T-helper 17 cell (primary cell): ENCODE results near the gene ZNF821. TPM values are rescaled to one million over a fixed set of nuclear protein-coding genes. Genes with fewer than 3 reads are reported as not detected.

Experiments used
- ATAC-seq: fragments of 150-1000 bp; cut with Tn5 transposase; 2 replicates; pipeline ENCODE4 v1.10.0; 2021; ENCODE audit warnings: mild to moderate bottlenecking, moderate library complexity
- DNase-seq, 3 donors: peaks; one replicate each; pipeline versions ENCODE4 v3.0.0 to v3.0.0-alpha.2; 2020 to 2021
- H3K9me3 ChIP-seq: one replicate; pipeline ENCODE4 v1.7.0; 2013; ENCODE audit warnings: low read length, mild to moderate bottlenecking; ENCODE audit not compliant: control insufficient read depth, poor library complexity, severe bottlenecking
- H3K27ac Mint-ChIP-seq: one replicate; pipeline ENCODE4 v1.8.0; 2022; ENCODE audit warnings: mild to moderate bottlenecking, moderate library complexity, mixed read lengths
- H3K27me3 Mint-ChIP-seq: one replicate; pipeline ENCODE4 v1.8.0; 2022; ENCODE audit warnings: mixed read lengths
- H3K36me3 Mint-ChIP-seq: one replicate; pipeline ENCODE4 v1.8.0; 2022; ENCODE audit warnings: low read depth, mixed read lengths
- H3K4me1 Mint-ChIP-seq: one replicate; pipeline ENCODE4 v1.8.0; 2022; ENCODE audit warnings: mild to moderate bottlenecking, mixed read lengths
- H3K4me3 Mint-ChIP-seq: one replicate; pipeline ENCODE4 v1.8.0; 2022; ENCODE audit warnings: mild to moderate bottlenecking, moderate library complexity, mixed read lengths
- total RNA-seq, 4 donors: library from RNA in 2 of 4; stranded (reverse) in 2 of 4; gene quantifications; one replicate each; pipeline ENCODE4 v1.2.3 and lab custom pipeline; 2022 to 2026

The ZNF821 gene
- 10 to 100 TPM; 12.2 to 14.1 TPM for total RNA-seq
- 12.2 to 14.5 reads per million in 2 donors for total RNA-seq (lab: John Stamatoyannopoulos, UW)

DNA sequence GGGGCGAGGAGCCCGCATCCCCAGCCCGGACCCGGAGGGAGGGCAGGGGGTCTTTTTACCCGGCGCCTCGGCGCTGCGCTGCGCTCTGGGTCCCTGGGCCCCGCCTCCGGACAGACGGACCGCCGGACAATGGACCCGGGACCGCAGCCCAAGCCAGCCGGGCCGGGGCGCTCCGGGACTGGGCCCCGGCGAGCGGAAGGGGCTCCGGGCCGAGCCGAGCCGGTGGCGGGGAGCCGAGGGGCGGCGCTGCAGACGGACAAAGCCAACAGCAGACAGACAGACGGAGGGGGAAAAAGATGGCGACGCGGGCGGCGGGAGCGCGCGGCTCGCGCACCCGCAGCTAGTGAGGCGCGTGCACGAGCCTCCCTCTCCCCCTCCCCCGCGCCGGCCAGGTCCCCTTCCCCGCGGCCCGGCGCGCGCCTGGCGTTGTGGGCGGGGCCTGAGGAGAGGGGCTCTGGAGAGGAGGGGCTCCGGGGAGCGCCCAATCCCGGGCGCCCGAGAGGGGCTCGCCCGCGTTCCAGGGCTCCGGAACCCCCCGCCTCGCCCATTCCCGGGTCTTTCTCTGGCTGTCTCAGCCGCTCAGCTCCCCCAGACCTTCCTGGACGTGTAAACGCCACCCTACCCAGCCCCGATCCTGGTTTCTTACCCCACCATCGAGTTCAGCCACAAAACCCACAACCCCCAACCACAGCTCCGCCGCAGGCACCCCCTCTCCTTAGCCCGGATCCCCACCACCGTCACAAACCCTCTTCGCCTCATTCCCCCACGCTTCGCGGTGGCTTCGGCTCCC is at the start of gene ZNF821:
Gene ZNF821 (minus strand): TSS at position 334 of the 790 bp plus-strand sequence. CDS start 4,236 bp downstream, outside the sequence.
- H3K9me3 ChIP-seq = no peaks in the 10 kb centered on the region
- peak within 1 kb of the TSS; percentile 99 for H3K4me3 Mint-ChIP-seq
- peaks cover 8% of the 10 kb centered on the region for H3K36me3 Mint-ChIP-seq
- H3K27ac Mint-ChIP-seq = peak within 1 kb of the TSS; percentile 94
- H3K27me3 Mint-ChIP-seq = no peaks in the 10 kb centered on the region
- peaks cover 46% of the 10 kb centered on the region for H3K4me1 Mint-ChIP-seq
- ATAC-seq (peak; percentile 67), DNase-seq (peak; percentile 69 to 79 (median 77))

GRCh38 chr16:71933017-71933416 is 49.0 kb upstream of the ZNF821 start:
- H3K36me3 Mint-ChIP-seq = no peaks in the 10 kb centered on the region
- ATAC-seq (no peak), DNase-seq (no peak)
- no peaks in the 10 kb centered on the region for H3K27me3 Mint-ChIP-seq
- peak overlapping the region; percentile 57 for H3K27ac Mint-ChIP-seq
- H3K9me3 ChIP-seq = no peaks in the 10 kb centered on the region
- no peak overlapping the region for H3K4me3 Mint-ChIP-seq
- H3K4me1 Mint-ChIP-seq = peaks cover 8% of the 10 kb centered on the region

DNA sequence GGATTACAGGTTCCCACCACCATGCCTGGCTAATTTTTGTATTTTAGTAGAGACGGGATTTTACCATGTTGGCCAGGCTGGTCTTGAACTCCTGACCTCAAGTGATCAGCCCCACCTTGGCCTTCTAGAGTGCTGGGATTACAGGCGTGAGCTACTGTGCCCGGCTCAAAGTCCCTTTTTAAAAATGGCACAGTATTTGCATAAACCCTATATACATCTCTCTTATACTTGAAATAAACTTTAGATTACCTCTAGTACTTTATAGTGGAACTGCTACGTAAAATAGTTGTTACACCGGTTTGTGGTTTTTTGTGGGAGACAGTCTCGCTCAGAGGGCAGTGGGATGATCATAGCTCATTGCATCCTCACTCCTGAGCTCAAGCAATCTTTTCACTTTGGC is 47.6 kb upstream of the ZNF821 start:
- Mint-ChIP-seq H3K36me3 (no peaks in the 10 kb centered on the region), H3K4me3 (no peak overlapping the region), H3K27me3 (no peaks in the 10 kb centered on the region), H3K4me1 (peaks cover 12% of the 10 kb centered on the region), H3K27ac (no peak overlapping the region)
- no peak for ATAC-seq
- no peaks in the 10 kb centered on the region for H3K9me3 ChIP-seq
- no peak for DNase-seq

GRCh38 chr16:71931001-71931400 is 47.0 kb upstream of the ZNF821 start:
- ATAC-seq (no peak), DNase-seq (no peak)
- no peak overlapping the region for H3K27ac Mint-ChIP-seq
- peaks cover 12% of the 10 kb centered on the region for H3K4me1 Mint-ChIP-seq
- H3K27me3 Mint-ChIP-seq = no peaks in the 10 kb centered on the region
- H3K36me3 Mint-ChIP-seq = no peaks in the 10 kb centered on the region
- H3K4me3 Mint-ChIP-seq = no peak overlapping the region
- no peaks in the 10 kb centered on the region for H3K9me3 ChIP-seq

DNA sequence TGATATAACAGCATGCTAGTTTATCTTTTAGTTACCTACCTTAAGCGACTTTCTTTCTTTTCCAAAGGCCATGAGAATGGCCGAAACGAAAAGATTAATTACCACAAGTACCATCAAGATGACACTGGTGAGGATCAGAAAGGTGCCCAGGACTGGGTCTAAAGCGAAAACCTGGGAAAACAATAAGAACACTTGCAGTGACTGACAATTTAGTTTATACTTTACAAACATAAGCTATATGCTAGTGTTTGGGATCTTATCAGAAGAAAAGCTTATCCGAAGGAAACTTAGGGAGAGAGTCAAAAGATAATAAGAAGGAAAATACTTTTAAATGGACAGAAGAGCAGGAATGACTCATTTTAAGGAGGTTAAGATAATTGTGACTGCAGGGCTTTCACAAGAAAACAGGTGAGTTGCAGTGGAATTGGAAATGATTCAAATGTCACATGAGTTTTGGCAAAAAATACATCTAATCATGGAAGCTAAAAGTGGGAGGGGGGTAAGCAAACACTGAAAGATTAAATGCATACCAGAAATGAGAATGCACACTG is 46.1 kb upstream of the ZNF821 start:
- Mint-ChIP-seq H3K36me3 (no peaks in the 10 kb centered on the region), H3K27ac (no peak overlapping the region), H3K4me1 (peaks cover 10% of the 10 kb centered on the region), H3K4me3 (no peak overlapping the region), H3K27me3 (no peaks in the 10 kb centered on the region)
- ATAC-seq = no peak
- no peaks in the 10 kb centered on the region for H3K9me3 ChIP-seq
- no peak for DNase-seq

GRCh38 chr16:71929048-71929447 is 45.1 kb upstream of the ZNF821 start:
- Mint-ChIP-seq H3K36me3 (no peaks in the 10 kb centered on the region), H3K4me1 (peaks cover 8% of the 10 kb centered on the region), H3K4me3 (no peak overlapping the region), H3K27ac (no peak overlapping the region), H3K27me3 (no peaks in the 10 kb centered on the region)
- DNase-seq (no peak), ATAC-seq (no peak)
- no peaks in the 10 kb centered on the region for H3K9me3 ChIP-seq

- Mint-ChIP-seq H3K36me3 (peaks cover 2% of the 10 kb centered on the region), H3K27ac (peak overlapping the region; percentile 51), H3K4me1 (peaks cover 14% of the 10 kb centered on the region)
Measured at GRCh38 chr16:71927787-71928186, 43.8 kb upstream of the ZNF821 start.

GRCh38 chr16:71927383-71927782 is 43.4 kb upstream of the ZNF821 start:
- peak; percentile 44 for ATAC-seq

More at GRCh38 chr16:71927787-71928186, 43.8 kb upstream of the ZNF821 start:
- ATAC-seq (no peak), DNase-seq (no peak)
- H3K9me3 ChIP-seq = no peaks in the 10 kb centered on the region
- Mint-ChIP-seq H3K4me3 (no peak overlapping the region), H3K27me3 (no peaks in the 10 kb centered on the region)

DNA sequence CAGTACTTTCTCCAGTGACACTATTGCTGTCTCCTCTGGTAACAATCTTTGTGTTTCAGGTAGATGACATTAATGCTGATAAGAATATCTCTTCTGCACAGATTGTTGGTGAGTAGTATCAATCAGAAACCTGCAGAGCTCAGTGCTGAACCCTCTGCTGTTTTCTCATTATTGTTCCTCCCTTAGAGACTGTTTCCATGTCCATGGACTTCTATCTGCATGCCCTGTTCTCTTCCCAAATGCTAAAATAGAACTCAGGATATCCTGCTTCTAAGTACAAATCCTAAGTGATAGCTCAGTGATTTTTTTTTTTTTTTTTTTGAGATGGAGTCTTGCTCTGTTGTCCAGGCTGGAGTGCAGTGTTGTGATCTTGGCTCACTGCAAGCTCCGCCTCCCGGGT is 40.7 kb upstream of the ZNF821 start:
- no peak for DNase-seq
- no peak overlapping the region for H3K27ac Mint-ChIP-seq

More at GRCh38 chr16:71927383-71927782, 43.4 kb upstream of the ZNF821 start:
- Mint-ChIP-seq H3K27me3 (no peaks in the 10 kb centered on the region), H3K4me3 (no peak overlapping the region), H3K4me1 (peaks cover 17% of the 10 kb centered on the region), H3K36me3 (peaks cover 3% of the 10 kb centered on the region), H3K27ac (peak overlapping the region; percentile 51)
- no peak for DNase-seq
- no peaks in the 10 kb centered on the region for H3K9me3 ChIP-seq

DNA sequence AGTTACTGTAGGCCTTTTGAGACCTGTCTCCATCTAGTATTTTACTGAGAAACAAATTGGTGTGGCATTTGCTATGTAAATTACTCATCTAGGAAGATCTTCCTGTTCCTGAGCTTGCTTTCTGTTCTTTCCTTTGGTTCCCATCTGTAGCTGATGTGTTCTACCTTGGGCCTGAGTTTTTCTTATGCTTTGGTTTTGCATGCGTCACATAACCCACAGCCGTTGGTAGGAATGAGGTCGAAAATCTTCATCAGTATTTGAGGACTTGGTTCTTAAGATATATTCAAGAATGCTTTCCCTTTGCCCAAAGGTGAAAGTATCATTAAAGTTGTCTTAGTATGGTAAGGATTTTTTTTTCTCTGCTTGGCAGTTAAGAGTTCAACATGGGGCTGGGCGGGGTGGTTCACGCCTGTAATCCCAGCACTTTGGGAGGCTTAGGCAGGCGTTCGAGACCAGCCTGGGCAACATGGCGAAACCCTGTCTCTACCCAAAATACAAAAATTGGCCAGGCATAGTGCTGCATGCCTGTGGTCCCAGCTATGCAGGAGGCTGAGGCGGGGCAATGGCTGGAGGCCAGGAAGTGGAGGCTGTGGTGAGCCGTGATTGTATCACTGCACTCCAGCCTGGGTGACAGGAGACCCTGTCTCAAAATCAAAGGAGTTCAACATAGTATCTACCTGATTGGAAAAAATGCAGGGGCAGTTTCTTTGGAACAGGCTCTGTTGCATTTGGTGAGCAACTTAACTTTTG is 40.1 kb upstream of the ZNF821 start:
- Mint-ChIP-seq H3K4me3 (no peak overlapping the region), H3K4me1 (peaks cover 19% of the 10 kb centered on the region), H3K27me3 (no peaks in the 10 kb centered on the region), H3K36me3 (peaks cover 10% of the 10 kb centered on the region), H3K27ac (peak overlapping the region; percentile 72)
- DNase-seq = no peak
- H3K9me3 ChIP-seq = no peaks in the 10 kb centered on the region
- no peak for ATAC-seq

More for the DNA sequence above, 40.7 kb upstream of the ZNF821 start:
- ATAC-seq = no peak
- H3K4me1 Mint-ChIP-seq = peaks cover 19% of the 10 kb centered on the region
- H3K27me3 Mint-ChIP-seq = no peaks in the 10 kb centered on the region
- no peak overlapping the region for H3K4me3 Mint-ChIP-seq
- H3K36me3 Mint-ChIP-seq = peaks cover 8% of the 10 kb centered on the region
- no peaks in the 10 kb centered on the region for H3K9me3 ChIP-seq

GRCh38 chr16:71920658-71921057 is 36.7 kb upstream of the ZNF821 start:
- Mint-ChIP-seq H3K4me3 (no peak overlapping the region), H3K27me3 (no peaks in the 10 kb centered on the region), H3K27ac (peak overlapping the region; percentile 37), H3K4me1 (peaks cover 35% of the 10 kb centered on the region), H3K36me3 (peaks cover 25% of the 10 kb centered on the region)
- DNase-seq (no peak), ATAC-seq (no peak)
- H3K9me3 ChIP-seq = no peaks in the 10 kb centered on the region

GRCh38 chr16:71919035-71919434 is 35.1 kb upstream of the ZNF821 start:
- peaks cover 49% of the 10 kb centered on the region for H3K4me1 Mint-ChIP-seq
- peaks cover 25% of the 10 kb centered on the region for H3K36me3 Mint-ChIP-seq
- peak overlapping the region; percentile 61 for H3K27ac Mint-ChIP-seq
- no peak overlapping the region for H3K4me3 Mint-ChIP-seq
- no peaks in the 10 kb centered on the region for H3K27me3 Mint-ChIP-seq
- peak; percentile 33 for ATAC-seq
- H3K9me3 ChIP-seq = no peaks in the 10 kb centered on the region
- DNase-seq = no peak

DNA sequence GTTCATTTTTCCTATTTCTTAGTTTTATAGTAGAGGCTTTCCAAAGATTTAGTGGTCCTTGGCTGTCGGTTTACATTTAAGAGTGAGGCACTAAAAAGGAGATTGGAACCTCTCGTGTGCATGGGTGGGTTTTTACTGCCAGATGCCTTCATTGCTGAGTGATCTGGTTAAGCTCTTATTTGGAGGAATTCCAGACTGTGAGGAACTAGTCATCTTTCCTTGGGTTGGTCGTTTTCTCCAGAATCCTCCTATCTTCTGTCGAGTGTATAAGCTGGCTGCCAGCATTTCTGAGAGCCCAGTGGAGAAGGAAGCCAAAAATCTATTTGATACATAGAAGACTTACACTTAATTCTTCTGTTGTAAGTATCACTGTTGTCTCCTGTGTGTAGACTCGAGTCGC is 33.9 kb upstream of the ZNF821 start:
- H3K27ac Mint-ChIP-seq = peak overlapping the region; percentile 6
- H3K27me3 Mint-ChIP-seq = no peaks in the 10 kb centered on the region
- DNase-seq (no peak), ATAC-seq (no peak)
- H3K36me3 Mint-ChIP-seq = peaks cover 23% of the 10 kb centered on the region
- H3K4me3 Mint-ChIP-seq = no peak overlapping the region
- H3K4me1 Mint-ChIP-seq = peaks cover 48% of the 10 kb centered on the region
- no peaks in the 10 kb centered on the region for H3K9me3 ChIP-seq
